ENCODE measurements around the gene ERGIC2.

The ERGIC2 gene

DNA sequence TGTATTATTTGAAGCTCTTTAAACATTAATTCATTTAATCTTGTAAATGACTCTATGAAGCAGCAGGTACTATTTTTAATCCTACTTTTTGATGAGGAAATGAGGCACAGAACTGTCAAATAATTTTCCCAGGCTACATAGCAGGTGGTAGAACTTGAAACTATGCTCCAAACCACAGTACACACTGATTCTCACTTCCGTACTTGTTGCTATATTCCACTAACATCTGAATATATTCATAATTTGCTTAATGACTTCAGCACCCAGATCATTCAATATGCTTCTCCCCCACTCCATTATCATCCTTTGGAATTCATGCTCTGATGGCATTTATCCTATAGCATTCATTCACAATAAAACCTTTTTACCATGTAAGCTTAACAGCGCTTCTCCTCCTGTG is 4.9 kb downstream of the ERGIC2 start:
- TF ChIP-seq, protein P1, sequence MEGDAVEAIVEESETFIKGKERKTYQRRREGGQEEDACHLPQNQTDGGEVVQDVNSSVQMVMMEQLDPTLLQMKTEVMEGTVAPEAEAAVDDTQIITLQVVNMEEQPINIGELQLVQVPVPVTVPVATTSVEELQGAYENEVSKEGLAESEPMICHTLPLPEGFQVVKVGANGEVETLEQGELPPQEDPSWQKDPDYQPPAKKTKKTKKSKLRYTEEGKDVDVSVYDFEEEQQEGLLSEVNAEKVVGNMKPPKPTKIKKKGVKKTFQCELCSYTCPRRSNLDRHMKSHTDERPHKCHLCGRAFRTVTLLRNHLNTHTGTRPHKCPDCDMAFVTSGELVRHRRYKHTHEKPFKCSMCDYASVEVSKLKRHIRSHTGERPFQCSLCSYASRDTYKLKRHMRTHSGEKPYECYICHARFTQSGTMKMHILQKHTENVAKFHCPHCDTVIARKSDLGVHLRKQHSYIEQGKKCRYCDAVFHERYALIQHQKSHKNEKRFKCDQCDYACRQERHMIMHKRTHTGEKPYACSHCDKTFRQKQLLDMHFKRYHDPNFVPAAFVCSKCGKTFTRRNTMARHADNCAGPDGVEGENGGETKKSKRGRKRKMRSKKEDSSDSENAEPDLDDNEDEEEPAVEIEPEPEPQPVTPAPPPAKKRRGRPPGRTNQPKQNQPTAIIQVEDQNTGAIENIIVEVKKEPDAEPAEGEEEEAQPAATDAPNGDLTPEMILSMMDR (conservative IDR thresholded peaks at IDR 0.05; ENCODE audit: control insufficient read depth, insufficient read depth, low read depth, low read length) = no peak
- no peak for DNase-seq (ENCODE audit: low read depth)
- no peak overlapping the region for H3K4me3 ChIP-seq (ENCODE audit: control insufficient read depth, low read depth, low read length)

DNA sequence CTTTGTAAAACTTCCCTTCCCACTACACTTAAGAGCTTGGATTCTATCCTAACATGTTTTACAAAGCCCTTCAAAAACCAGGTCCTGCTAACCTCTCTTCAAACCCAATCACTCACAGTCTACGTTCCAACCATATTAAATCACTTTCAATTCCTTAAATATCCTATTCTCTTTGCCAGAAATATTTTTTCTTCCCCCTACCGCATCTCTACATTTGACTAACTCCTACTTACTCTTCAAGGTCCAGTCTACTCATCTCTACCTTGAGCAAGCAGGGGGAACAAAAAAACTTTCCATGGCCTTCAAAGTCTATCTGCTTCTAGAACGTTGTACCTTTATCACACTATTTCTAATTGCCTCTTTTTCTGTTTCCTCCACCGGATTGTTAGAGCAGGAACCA is 6.1 kb downstream of the ERGIC2 start:
- TF ChIP-seq, protein P1 (conservative IDR thresholded peaks at IDR 0.05; ENCODE audit: control insufficient read depth, insufficient read depth, low read depth, low read length) = no peak
- DNase-seq (ENCODE audit: low read depth) = no peak
- no peak overlapping the region for H3K4me3 ChIP-seq (ENCODE audit: control insufficient read depth, low read depth, low read length)

DNA sequence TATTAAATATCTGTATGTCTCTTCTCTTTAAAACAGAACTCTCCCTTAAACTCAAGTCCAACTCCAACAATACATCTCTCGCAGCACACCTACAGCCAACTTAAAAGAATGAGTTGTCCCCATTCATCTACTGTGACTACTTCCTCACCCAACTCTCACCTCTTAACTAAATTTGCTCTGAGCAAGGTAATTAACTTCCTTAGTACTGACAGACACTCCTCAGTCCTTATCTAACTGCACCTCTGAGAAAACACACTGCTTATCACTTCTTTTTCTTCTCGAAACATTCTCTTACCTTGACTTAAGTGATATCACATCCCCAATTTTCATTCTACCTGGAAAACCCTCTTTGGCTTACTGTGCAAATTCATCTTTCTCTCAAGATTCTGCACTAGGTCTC is 7.0 kb downstream of the ERGIC2 start:
- DNase-seq (ENCODE audit: low read depth) = no peak
- H3K4me3 ChIP-seq (ENCODE audit: control insufficient read depth, low read depth, low read length) = no peak overlapping the region
- TF ChIP-seq, protein P1 (conservative IDR thresholded peaks at IDR 0.05; ENCODE audit: control insufficient read depth, insufficient read depth, low read depth, low read length) = no peak

DNA sequence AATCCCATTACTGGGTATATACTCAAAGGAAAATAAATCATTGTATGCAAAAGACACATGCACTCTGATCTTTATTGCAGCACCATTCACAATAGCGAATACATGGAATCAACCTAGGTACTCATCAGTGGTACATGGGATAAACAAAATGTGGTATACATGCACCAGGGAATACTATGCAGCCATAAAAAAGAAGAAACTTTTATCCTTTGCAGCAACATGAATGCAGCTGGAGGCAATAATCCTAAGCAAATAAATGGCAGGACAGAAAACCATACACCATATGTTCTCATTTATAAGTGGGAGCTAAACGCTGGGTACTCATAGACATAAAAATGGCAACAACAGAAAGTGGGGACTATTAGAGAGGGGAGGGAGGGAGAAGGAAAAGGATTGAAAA is 15.9 kb downstream of the ERGIC2 start:
- H3K4me3 ChIP-seq (ENCODE audit: control insufficient read depth, low read depth, low read length) = no peak overlapping the region
- no peak for DNase-seq (ENCODE audit: low read depth)
- TF ChIP-seq, protein P1 (conservative IDR thresholded peaks at IDR 0.05; ENCODE audit: control insufficient read depth, insufficient read depth, low read depth, low read length) = no peak

DNA sequence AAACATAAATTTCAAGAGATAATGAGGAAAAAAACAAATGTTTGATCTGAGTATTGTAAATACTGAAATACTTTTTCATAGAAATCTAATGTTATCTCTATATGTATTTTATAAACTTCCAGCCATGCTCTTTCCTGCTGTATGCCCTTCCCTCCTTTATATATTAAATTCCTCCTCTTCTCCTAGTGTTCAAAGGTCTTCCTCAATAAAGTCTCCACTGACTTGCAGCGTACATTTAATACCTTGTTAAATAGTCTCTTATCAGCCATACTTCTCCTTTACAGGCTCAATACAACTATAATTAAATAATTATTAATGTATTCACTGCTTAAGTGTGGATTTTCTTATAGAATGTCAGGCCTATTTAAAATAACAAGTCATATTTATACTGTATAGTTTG is 26.0 kb downstream of the ERGIC2 start:
- no peak overlapping the region for H3K4me3 ChIP-seq (ENCODE audit: control insufficient read depth, low read depth, low read length)
- TF ChIP-seq, protein P1 (conservative IDR thresholded peaks at IDR 0.05; ENCODE audit: control insufficient read depth, insufficient read depth, low read depth, low read length) = no peak
- DNase-seq (ENCODE audit: low read depth) = no peak

DNA sequence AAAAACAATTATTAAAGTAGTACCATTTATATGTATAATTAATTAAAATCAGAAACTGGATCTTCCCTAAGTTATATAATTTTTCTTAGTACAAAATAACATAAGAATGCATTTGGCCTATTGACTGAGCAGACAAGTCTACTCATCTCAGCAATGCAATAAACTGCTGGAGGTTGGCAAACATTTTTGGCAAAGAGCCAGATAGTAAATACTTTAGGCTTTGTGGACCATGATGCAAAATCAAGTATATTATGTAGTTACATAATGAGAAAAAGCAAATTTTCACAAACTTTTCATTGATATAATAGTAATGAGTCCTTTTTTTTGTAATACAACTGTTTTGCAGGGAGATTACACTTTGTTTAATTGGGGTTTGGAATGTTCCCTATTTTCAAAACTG is 30.9 kb downstream of the ERGIC2 start:
- TF ChIP-seq, protein P1 (conservative IDR thresholded peaks at IDR 0.05; ENCODE audit: control insufficient read depth, insufficient read depth, low read depth, low read length) = no peak
- DNase-seq (ENCODE audit: low read depth) = peak; percentile 52
- no peak overlapping the region for H3K4me3 ChIP-seq (ENCODE audit: control insufficient read depth, low read depth, low read length)

DNA sequence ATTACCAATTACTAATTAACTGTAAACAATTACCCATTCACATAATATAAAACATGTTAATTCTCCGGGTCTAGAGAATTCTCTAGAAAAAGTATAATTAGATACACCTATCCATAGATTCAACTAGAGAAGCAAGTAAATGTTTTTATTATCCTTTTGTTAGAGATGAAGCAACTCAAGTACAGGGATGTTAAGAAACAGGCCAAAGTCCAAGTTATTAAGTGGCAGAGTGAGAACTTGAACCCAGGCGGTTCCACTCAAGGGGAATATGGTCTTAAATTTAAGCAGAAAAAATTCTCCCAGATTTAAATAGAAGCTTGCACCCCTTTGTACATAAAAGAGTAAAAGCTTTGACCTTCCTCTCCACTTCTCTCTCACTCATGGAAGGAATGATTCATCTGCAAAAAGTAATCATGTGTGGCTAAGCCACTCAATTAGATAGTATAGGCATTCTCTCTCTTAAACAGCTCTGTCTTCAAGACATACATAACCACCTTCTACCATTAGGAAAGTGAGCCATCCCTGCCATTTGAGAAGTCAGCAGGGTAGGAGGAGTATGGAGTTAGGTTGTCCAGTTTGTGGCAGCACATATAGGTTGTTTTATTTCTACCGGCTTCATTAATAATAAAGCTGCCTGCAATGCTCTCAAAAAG is 34.1 kb downstream of the ERGIC2 start:
- no peak for DNase-seq (ENCODE audit: low read depth)

More for the DNA sequence above, 34.1 kb downstream of the ERGIC2 start:
- TF ChIP-seq, protein P1 (conservative IDR thresholded peaks at IDR 0.05; ENCODE audit: control insufficient read depth, insufficient read depth, low read depth, low read length) = no peak
- no peak overlapping the region for H3K4me3 ChIP-seq (ENCODE audit: control insufficient read depth, low read depth, low read length)
